Measurements from ENCODE around the gene RABGGTA. TPM values are rescaled to one million over a fixed set of nuclear protein-coding genes. Genes with fewer than 3 reads are reported as not detected.

RABGGTA gene
- polyA plus RNA-seq (2014; cell fraction: cytosol; rRNA removed): 22.8 TPM in 2 replicates
- polyA plus RNA-seq (2014; cell fraction: nucleus; rRNA removed): 65.5 and 83.5 TPM in 2 replicates

GRCh38 chr14:24271134-24271833, at the start of gene RABGGTA:
TSS of gene RABGGTA (minus strand) at chr14:24271597. CDS start at chr14:24271115, 482 bp downstream.
- peak; percentile 94 for DNase-seq (ENCODE audit: low spot score)

GRCh38 chr14:24317141-24317928, 45.9 kb upstream of the RABGGTA start:
- no peak for DNase-seq (ENCODE audit: low spot score)

GRCh38 chr14:24316597-24316950, 45.2 kb upstream of the RABGGTA start:
- DNase-seq (ENCODE audit: low spot score): no peak

- peak; percentile 42 for DNase-seq (ENCODE audit: low spot score)
Observed at GRCh38 chr14:24315807-24316596, 44.6 kb upstream of the RABGGTA start.

- DNase-seq (ENCODE audit: low spot score): no peak
Observed at GRCh38 chr14:24315243-24315806, 43.9 kb upstream of the RABGGTA start.

GRCh38 chr14:24314377-24315193, 43.2 kb upstream of the RABGGTA start:
- DNase-seq (ENCODE audit: low spot score): no peak

- no peak for DNase-seq (ENCODE audit: low spot score)
Observed at GRCh38 chr14:24313913-24314312, 42.5 kb upstream of the RABGGTA start.

GRCh38 chr14:24312736-24313507, 41.5 kb upstream of the RABGGTA start:
- no peak for DNase-seq (ENCODE audit: low spot score)

GRCh38 chr14:24311837-24312615, 40.6 kb upstream of the RABGGTA start:
- DNase-seq (ENCODE audit: low spot score): no peak

GRCh38 chr14:24310646-24311604, 39.5 kb upstream of the RABGGTA start, which contains the start of gene LTB4R:
TSS of gene LTB4R (plus strand) at chr14:24311502. CDS start at chr14:24315652, 4,150 bp downstream.
- no peak for DNase-seq (ENCODE audit: low spot score)

- DNase-seq (ENCODE audit: low spot score): no peak
Observed at GRCh38 chr14:24310265-24310645, 38.9 kb upstream of the RABGGTA start.

- DNase-seq (ENCODE audit: low spot score): no peak
Observed at GRCh38 chr14:24309538-24310264, 38.3 kb upstream of the RABGGTA start, which contains the start of gene LTB4R2. TSS of gene LTB4R2 (plus strand) at chr14:24310140. CDS start at chr14:24310665, 525 bp downstream.

GRCh38 chr14:24308342-24309124, 37.1 kb upstream of the RABGGTA start:
- DNase-seq (ENCODE audit: low spot score): no peak

GRCh38 chr14:24307575-24308341, 36.4 kb upstream of the RABGGTA start, which contains the start of gene CIDEB:
TSS of gene CIDEB (minus strand) at chr14:24307977. CDS start at chr14:24307858, 119 bp downstream.
- peak; percentile 55 for DNase-seq (ENCODE audit: low spot score)

- no peak for DNase-seq (ENCODE audit: low spot score)
Observed at GRCh38 chr14:24307156-24307574, 35.8 kb upstream of the RABGGTA start.

All from SK-N-DZ (cell line).